Testis (tissue), 3 donors: ENCODE data around the gene NLRP5. TPM values are rescaled to one million over a fixed set of nuclear protein-coding genes. Genes with fewer than 3 reads are reported as not detected.

Experiments
- DNase-seq: peaks from one replicate; pipeline ENCODE4 v3.0.0-alpha.2; 2019
- H3K27ac ChIP-seq, 2 donors: fragments of 200-600 bp; sonication (generic); one replicate each; pipeline ENCODE4 v1.5.1; 2019
- H3K27me3 ChIP-seq: fragments of 200-600 bp; sonication (generic); one replicate; pipeline ENCODE4 v1.5.1; 2019
- H3K36me3 ChIP-seq: fragments of 200-600 bp; sonication (generic); one replicate; pipeline ENCODE4 v1.5.1; 2017; ENCODE audit warnings: low read depth; ENCODE audit errors: missing control alignments
- H3K4me1 ChIP-seq: fragments of 200-600 bp; sonication (generic); one replicate; pipeline ENCODE4 v1.5.1; 2019
- H3K4me3 ChIP-seq, 2 donors: fragments of 200-600 bp; sonication (generic); one replicate each; pipeline ENCODE4 v1.5.1; 2017 to 2019
- H3K9me3 ChIP-seq: fragments of 200-600 bp; sonication (generic); one replicate; pipeline ENCODE4 v1.5.1; 2017
- POLR2A ChIP-seq: fragments of 450-650 bp; IDR thresholded peaks from one replicate; pipeline ENCODE4 v1.6.1; 2017; ENCODE audit warnings: antibody characterized with exemption, mild to moderate bottlenecking, moderate library complexity
- WGBS, 2 donors: methylation state at CpG; one replicate each; pipeline ENCODE4 v1.1.5; 2018; 5-methylcytosine and 5-hydroxymethylcytosine counted together
- intact Hi-C: fragments of 100-400 bp; cut with DNase I; formaldehyde crosslinking; loops from one replicate; pipeline ENCODE4 v1.15.1; 2023; ENCODE audit warnings: low total_unique reads
- polyA plus RNA-seq: library from polyadenylated mRNA; stranded (reverse); fragments of 350-450 nt; fragmentation: Illumina TruSeq; extraction: RNeasy Lipid Tissue Mini Kit (QIAGEN cat#74804); gene quantifications from one replicate; pipeline ENCODE4 v1.2.3, GENCODE V29; 2014; ENCODE audit warnings: low read depth, low replicate concordance; ENCODE audit not compliant: insufficient read depth
- small RNA-seq, 2 donors: library from RNA; depleted of rRNA; stranded (forward); fragments of <200 nt; gene quantifications; one replicate each; pipeline ENCODE3, GENCODE V24; 2016
- total RNA-seq, 2 donors: library from RNA; depleted of rRNA; stranded (reverse); fragments of >200 nt; gene quantifications; one replicate each; pipeline ENCODE4 v1.2.3, GENCODE V29; 2016
- TF ChIP-seq, protein P1 (sequence below), 3 experiments: fragments of 450-650 bp in 2 of 3; fragments of 200-600 bp in 1 of 3; sonication (generic) in 1 of 3; IDR thresholded peaks; one replicate each; pipeline ENCODE4 v1.5.1; 2016 to 2019; ENCODE audit warnings: antibody characterized with exemption in 3 of 3, mild to moderate bottlenecking in 2 of 3, moderate library complexity in 1 of 3

NLRP5 gene
- total and polyA plus RNA-seq, 3 donors from 2014 or later: 0.47 to 2.8 (median 1.2) TPM

DNA sequence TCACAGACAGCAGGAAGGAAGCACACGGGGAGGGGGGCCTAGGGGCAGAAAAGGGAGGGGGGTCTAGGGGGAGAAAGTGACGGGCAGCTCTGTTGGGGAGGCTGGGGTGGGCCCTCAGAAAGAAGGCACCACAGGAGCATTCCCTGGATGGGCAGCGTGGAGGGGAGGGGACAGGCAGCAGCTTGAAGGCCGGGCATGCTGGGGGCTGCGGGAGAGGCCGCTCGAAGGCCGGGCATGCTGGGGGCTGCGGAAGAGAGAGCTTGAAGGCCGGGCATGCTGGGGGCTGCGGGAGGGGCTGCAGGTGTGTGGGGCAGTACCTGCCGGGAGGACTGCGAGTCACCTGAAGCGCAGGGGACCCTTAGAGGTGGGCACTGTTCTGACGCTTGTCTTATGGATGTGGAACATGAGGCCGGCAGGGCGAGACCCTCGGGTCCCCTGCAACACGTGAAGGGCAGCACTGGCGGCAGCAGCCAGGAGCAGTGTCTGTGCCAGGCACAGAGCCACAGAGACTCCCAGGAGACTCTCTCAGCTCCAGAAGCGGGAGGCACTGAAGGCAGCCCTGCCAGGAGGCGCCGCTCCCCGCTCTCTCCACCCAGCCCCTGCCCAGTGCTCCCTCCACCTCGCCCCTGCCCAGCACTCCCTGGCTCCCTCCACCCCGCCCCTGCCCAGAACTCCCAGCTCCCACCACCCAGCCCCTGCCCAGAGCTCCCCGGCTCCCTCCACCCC lies 121.2 kb downstream of the NLRP5 start:
- TF ChIP-seq, protein P1, sequence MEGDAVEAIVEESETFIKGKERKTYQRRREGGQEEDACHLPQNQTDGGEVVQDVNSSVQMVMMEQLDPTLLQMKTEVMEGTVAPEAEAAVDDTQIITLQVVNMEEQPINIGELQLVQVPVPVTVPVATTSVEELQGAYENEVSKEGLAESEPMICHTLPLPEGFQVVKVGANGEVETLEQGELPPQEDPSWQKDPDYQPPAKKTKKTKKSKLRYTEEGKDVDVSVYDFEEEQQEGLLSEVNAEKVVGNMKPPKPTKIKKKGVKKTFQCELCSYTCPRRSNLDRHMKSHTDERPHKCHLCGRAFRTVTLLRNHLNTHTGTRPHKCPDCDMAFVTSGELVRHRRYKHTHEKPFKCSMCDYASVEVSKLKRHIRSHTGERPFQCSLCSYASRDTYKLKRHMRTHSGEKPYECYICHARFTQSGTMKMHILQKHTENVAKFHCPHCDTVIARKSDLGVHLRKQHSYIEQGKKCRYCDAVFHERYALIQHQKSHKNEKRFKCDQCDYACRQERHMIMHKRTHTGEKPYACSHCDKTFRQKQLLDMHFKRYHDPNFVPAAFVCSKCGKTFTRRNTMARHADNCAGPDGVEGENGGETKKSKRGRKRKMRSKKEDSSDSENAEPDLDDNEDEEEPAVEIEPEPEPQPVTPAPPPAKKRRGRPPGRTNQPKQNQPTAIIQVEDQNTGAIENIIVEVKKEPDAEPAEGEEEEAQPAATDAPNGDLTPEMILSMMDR (IDR thresholded peaks at IDR 0.05): no peak
- TF ChIP-seq POLR2A: no peak
- intact Hi-C loops: no loop called here
- peak; percentile 52 for DNase-seq
- Histone ChIP-seq H3K9me3 (no peaks in the 10 kb centered on the region), H3K4me3 (no peak overlapping the region), H3K27ac (peak overlapping the region in 1 of 2 donors; percentile 50), H3K36me3 (no peaks in the 10 kb centered on the region), H3K27me3 (no peaks in the 10 kb centered on the region), H3K4me1 (peaks cover 75% of the 10 kb centered on the region)
- 63 to 83% methylated on average over 26 to 27 of the region's 27 CpGs for WGBS, 2 donors

DNA sequence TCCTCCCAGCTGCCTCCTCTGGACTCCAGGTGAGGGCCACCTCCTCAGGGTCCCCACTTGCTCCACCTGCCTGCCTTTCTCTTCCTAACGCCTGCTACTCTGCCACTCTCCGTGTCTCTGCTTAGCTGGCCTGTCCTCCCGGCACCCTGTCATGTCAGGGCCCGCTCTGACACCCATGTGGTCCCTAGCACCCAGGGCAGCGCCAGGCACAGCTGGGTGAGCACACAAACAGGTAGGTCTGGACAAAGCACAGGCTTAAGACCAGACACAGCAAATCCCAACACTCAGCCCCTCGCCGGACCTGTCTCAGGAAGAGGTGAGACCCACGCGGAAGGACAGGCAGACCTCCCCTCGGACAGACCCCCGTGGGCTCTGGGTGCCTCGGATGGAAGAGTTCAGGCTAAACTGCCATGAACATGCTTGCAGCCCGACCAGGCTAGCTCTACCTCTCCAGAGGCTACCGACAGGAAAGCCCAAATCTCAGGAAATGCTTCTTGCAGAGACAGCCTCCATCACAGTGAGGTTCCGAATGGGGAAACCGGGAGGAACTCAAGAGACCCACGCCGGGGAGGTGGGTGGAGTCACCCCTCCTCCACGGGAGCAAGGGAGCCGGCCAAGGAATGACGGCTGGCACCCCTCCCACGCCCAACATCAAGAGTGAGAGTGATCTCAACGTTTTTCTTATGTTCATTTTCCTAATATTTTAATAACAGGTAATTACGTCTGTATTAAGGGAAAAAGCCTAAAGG lies 122.0 kb downstream of the NLRP5 start:
- Histone ChIP-seq H3K9me3 (no peaks in the 10 kb centered on the region), H3K4me1 (peaks cover 81% of the 10 kb centered on the region), H3K36me3 (no peaks in the 10 kb centered on the region), H3K27me3 (no peaks in the 10 kb centered on the region), H3K27ac (peak overlapping the region; percentile 50 to 55), H3K4me3 (no peak overlapping the region)
- no peak for DNase-seq
- TF ChIP-seq, protein P1 (IDR thresholded peaks at IDR 0.05): no peak
- intact Hi-C loops: no loop called here
- WGBS, 2 donors: 42 to 45% methylated on average over 24 of the region's 24 CpGs

DNA sequence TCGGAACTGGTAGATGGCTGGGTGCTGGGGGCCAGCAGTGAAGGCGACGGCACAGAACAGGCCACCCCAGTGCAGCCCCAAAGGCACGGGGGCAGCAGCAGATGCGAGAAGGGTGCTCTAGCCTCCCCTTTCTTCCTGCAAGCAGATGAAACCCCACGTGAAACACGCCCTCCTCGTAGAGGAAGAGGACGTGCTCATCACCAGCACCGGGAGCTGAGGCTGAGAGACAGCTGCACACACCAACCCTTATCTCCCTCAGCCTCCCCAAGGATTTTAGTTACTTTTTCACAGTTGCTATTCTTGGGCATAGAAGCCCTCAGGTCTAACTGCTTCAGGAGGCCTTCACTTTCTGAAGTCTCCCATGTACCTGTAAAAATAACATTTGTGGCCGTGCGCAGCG lies 122.7 kb downstream of the NLRP5 start:
- Histone ChIP-seq H3K36me3 (no peaks in the 10 kb centered on the region), H3K4me3 (no peak overlapping the region), H3K27ac (peak overlapping the region; percentile 50 to 55), H3K9me3 (no peaks in the 10 kb centered on the region), H3K27me3 (no peaks in the 10 kb centered on the region), H3K4me1 (peaks cover 86% of the 10 kb centered on the region)
- DNase-seq: peak; percentile 85
- intact Hi-C loops: no loop called here
- 33 to 39% methylated on average over 10 to 13 of the region's 13 CpGs for WGBS, 2 donors
- TF ChIP-seq, protein P1 (IDR thresholded peaks at IDR 0.05): no peak
- TF ChIP-seq POLR2A: no peak

DNA sequence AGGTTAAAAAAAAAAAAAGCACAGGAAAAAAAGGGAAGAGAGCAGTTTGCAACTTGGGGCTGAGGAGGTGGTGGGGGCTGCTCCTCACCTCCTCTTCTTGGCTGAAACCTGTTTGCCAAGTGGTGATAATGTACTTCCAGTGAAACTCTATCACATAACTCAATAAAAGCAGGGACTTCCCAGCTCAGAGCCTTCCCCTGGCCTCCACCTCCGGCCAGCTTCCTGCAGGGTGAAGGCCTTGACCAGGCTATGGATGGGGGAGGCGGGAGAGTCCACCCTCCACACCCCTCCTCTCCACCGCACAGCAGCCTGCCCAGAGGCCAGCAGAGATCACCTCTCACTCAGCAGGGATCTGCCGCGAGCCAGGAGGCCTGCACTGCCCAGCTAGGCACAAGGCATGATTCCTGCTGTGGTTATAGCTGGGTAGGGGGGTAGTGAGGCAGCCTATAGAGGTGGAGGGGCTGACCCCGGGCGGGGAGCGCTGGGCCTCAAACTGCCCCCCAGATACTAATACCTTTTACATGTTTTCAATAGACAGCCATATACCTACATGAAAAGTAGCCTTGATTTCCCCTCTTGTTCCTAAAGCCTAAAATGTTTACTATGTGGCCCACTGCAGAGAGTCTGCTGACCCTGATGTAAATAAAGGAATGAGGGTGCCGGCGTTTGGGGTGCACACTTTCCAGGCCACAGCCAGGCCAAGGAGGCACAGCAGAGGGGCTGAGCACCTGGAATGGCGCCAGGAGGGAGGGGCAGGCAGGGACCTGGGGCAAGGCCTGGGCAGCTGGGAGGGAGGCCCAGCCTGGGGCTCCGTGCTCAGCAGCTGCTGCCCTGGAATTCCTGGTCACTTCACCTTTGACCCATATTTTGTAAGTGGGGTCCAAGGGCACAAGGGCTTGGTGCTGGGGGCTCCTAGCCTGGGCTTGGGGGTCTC lies 124.2 kb downstream of the NLRP5 start:
- Histone ChIP-seq H3K27ac (peak overlapping the region; percentile 18 to 44), H3K27me3 (no peaks in the 10 kb centered on the region), H3K9me3 (no peaks in the 10 kb centered on the region), H3K4me1 (peaks cover 89% of the 10 kb centered on the region), H3K4me3 (no peak overlapping the region), H3K36me3 (no peaks in the 10 kb centered on the region)
- intact Hi-C loops: no loop called here
- DNase-seq: peak; percentile 84
- WGBS, 2 donors: 28 to 36% methylated on average over 10 to 12 of the region's 12 CpGs
- TF ChIP-seq POLR2A: no peak
- TF ChIP-seq, protein P1 (IDR thresholded peaks at IDR 0.05): no peak

Small RNA genes lying within 50 kb of the gene (small RNA-seq; reads per million reads assigned to genes)
- 0 reads per million in 2 donors for gene RF00019

Other genes with a start within 250 kb of the NLRP5 start
- gene NLRP9, start 248.4 kb upstream of the NLRP5 start, total RNA-seq: under 1 TPM; 0.39 to 0.68 TPM
- gene NLRP9, start 248.4 kb upstream of the NLRP5 start, polyA plus RNA-seq: 0.11 TPM
- 1 to 10 TPM in 1 of 2 donors, under 1 TPM in 1; 0.31 to 1.8 TPM for gene RFPL4A, start 227.7 kb upstream of the NLRP5 start, total RNA-seq
- 2.5 TPM for gene RFPL4A, start 227.7 kb upstream of the NLRP5 start, polyA plus RNA-seq
- gene RFPL4AL1, start 217.7 kb upstream of the NLRP5 start, total RNA-seq: not detected
- gene RFPL4AL1, start 217.7 kb upstream of the NLRP5 start, polyA plus RNA-seq: not detected
- 1 to 10 TPM; 3.9 to 4.3 TPM for gene NLRP11, start 154.8 kb upstream of the NLRP5 start, total RNA-seq
- gene NLRP11, start 154.8 kb upstream of the NLRP5 start, polyA plus RNA-seq: 2.3 TPM
- 10 to 100 TPM; 15.4 to 17.2 TPM for gene NLRP4, start 150.2 kb upstream of the NLRP5 start, total RNA-seq
- 18.2 TPM for gene NLRP4, start 150.2 kb upstream of the NLRP5 start, polyA plus RNA-seq
- gene NLRP13, start 54.4 kb upstream of the NLRP5 start, total RNA-seq: under 1 TPM in 1 of 2 donors, not detected in 1; 0.19 TPM
- gene NLRP13, start 54.4 kb upstream of the NLRP5 start, polyA plus RNA-seq: 0.08 TPM
- gene NLRP8, start 38.9 kb upstream of the NLRP5 start, total RNA-seq: under 1 TPM; 0.39 to 0.56 TPM
- gene NLRP8, start 38.9 kb upstream of the NLRP5 start, polyA plus RNA-seq: 0.13 TPM
- gene ZNF787, start 134.5 kb downstream of the NLRP5 start, total RNA-seq: 10 to 100 TPM; 35.7 to 41.4 TPM
- gene ZNF787, start 134.5 kb downstream of the NLRP5 start, polyA plus RNA-seq: 22.3 TPM
- gene ZNF444, start 154.5 kb downstream of the NLRP5 start, total RNA-seq: 10 to 100 TPM; 59.2 to 62.6 TPM
- gene ZNF444, start 154.5 kb downstream of the NLRP5 start, polyA plus RNA-seq: 24.7 TPM
- not detected for gene GALP, start 189.2 kb downstream of the NLRP5 start, total RNA-seq
- gene GALP, start 189.2 kb downstream of the NLRP5 start, polyA plus RNA-seq: not detected
- 1 to 10 TPM; 4.0 to 5.8 TPM for gene ZSCAN5B, start 211.0 kb downstream of the NLRP5 start, total RNA-seq
- 3.0 TPM for gene ZSCAN5B, start 211.0 kb downstream of the NLRP5 start, polyA plus RNA-seq
- under 1 TPM; 0.19 to 0.31 TPM for gene ZSCAN5C, start 215.5 kb downstream of the NLRP5 start, total RNA-seq
- gene ZSCAN5C, start 215.5 kb downstream of the NLRP5 start, polyA plus RNA-seq: not detected